Measurements from ENCODE around the gene INPP5D. TPM values are rescaled to one million over a fixed set of nuclear protein-coding genes. Genes with fewer than 3 reads are reported as not detected.

INPP5D gene
- total and polyA plus RNA-seq, 2 of the 13 experiments (the other 11 are each of a cell fraction or from before 2014, with no cell fraction given), result 16.7 to 18.0 TPM

DNA sequence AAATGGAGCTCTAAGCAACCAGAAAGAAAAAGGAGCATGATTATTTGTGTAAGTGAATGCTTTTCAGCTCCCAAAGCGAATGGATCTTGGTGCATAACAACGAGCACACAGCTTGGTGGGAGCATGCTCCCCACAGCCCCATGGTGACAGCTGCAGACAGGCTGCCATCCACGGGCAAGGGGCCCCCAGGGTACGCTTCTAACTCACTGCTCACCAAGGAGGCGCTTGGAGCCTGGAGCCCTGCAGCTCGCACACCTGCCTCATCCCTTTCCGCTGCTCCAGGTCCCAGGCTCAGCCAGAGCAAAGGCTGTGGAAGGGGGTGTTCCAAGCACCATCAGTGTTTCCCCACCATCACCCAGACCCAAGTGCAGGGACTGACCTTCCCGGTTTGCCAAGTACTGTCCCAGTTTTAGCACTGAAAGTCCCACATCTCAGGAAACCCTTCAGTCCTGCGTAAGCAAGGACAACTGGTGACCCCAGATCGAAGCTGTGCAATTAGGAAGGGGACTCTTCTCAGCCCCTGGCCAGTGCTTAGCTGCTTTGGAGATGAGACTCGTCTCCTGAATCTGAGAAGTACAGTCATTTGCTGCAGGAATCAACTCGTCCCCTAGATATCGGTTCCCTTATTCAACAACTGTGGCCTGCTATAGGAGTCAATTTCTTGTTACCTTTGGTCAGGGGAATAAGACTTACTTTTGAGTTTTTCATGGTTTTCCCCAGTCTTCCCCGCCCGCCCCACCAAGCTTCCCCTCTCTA, 141.3 kb downstream of the INPP5D start:
- Histone ChIP-seq H3K79me2 (ENCODE audit: insufficient read depth, low read length) (no peaks in the 10 kb centered on the region), H3K4me1 (ENCODE audit: insufficient read depth, low read length) (no peaks in the 10 kb centered on the region), H3K4me3 (replicated peaks in 1 of 3; ENCODE audit: insufficient read depth in 1 of 3, low read depth in 2 of 3, low read length in 3 of 3) (no peak overlapping the region), H3K4me2 (ENCODE audit: low read depth, low read length) (no peak overlapping the region), H3K27me3 (ENCODE audit: control insufficient read depth in 1 of 2, insufficient read depth in 2 of 2, low read length in 2 of 2) (no peaks in the 10 kb centered on the region), H3K9me3 (ENCODE audit: low read length) (no peaks in the 10 kb centered on the region), H3K27ac (ENCODE audit: extremely low read length, insufficient read depth, low read length) (no peak overlapping the region), H2AFZ (ENCODE audit: low read length) (no peak overlapping the region), H3K9ac (ENCODE audit: insufficient read depth, low read depth, low read length) (no peak overlapping the region), H3K36me3 (replicated peaks in 1 of 2; ENCODE audit: control insufficient read depth in 1 of 2, insufficient read depth in 2 of 2, low read length in 2 of 2) (peaks cover 6 to 32% of the 10 kb centered on the region in 2 experiments), H4K20me1 (ENCODE audit: insufficient read depth, low read length) (no peaks in the 10 kb centered on the region)
- ATAC-seq, result no peak
- ChIA-PET POLR2A (no interaction called here), CTCF (ENCODE audit: low intra/inter-chr PET ratio, low total read pairs) (no interaction called here)
- WGBS (ENCODE audit: low lambda C conversion rate), result 97% methylated on average over 14 of the region's 15 CpGs
- TF ChIP-seq, protein P1, sequence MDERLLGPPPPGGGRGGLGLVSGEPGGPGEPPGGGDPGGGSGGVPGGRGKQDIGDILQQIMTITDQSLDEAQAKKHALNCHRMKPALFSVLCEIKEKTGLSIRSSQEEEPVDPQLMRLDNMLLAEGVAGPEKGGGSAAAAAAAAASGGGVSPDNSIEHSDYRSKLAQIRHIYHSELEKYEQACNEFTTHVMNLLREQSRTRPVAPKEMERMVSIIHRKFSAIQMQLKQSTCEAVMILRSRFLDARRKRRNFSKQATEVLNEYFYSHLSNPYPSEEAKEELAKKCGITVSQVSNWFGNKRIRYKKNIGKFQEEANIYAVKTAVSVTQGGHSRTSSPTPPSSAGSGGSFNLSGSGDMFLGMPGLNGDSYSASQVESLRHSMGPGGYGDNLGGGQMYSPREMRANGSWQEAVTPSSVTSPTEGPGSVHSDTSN (CRISPR knock-in tag; IDR thresholded peaks at IDR 0.05), result no peak
- TF ChIP-seq, protein P2, sequence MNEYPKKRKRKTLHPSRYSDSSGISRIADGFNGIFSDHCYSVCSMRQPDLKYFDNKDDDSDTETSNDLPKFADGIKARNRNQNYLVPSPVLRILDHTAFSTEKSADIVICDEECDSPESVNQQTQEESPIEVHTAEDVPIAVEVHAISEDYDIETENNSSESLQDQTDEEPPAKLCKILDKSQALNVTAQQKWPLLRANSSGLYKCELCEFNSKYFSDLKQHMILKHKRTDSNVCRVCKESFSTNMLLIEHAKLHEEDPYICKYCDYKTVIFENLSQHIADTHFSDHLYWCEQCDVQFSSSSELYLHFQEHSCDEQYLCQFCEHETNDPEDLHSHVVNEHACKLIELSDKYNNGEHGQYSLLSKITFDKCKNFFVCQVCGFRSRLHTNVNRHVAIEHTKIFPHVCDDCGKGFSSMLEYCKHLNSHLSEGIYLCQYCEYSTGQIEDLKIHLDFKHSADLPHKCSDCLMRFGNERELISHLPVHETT (CRISPR knock-in tag; conservative IDR thresholded peaks at IDR 0.05), result no peak
- TF ChIP-seq, protein P3, sequence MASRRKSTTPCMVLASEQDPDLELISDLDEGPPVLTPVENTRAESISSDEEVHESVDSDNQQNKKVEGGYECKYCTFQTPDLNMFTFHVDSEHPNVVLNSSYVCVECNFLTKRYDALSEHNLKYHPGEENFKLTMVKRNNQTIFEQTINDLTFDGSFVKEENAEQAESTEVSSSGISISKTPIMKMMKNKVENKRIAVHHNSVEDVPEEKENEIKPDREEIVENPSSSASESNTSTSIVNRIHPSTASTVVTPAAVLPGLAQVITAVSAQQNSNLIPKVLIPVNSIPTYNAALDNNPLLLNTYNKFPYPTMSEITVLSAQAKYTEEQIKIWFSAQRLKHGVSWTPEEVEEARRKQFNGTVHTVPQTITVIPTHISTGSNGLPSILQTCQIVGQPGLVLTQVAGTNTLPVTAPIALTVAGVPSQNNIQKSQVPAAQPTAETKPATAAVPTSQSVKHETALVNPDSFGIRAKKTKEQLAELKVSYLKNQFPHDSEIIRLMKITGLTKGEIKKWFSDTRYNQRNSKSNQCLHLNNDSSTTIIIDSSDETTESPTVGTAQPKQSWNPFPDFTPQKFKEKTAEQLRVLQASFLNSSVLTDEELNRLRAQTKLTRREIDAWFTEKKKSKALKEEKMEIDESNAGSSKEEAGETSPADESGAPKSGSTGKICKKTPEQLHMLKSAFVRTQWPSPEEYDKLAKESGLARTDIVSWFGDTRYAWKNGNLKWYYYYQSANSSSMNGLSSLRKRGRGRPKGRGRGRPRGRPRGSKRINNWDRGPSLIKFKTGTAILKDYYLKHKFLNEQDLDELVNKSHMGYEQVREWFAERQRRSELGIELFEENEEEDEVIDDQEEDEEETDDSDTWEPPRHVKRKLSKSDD (CRISPR knock-in tag; IDR thresholded peaks at IDR 0.05; ENCODE audit: low read depth), result no peak
- no peak for TF ChIP-seq ZNF468 (CRISPR knock-in tag; IDR thresholded peaks at IDR 0.05)
- TF ChIP-seq NONO (IDR thresholded peaks at IDR 0.05), result no peak
- TF ChIP-seq NONO (CRISPR knock-in tag; conservative IDR thresholded peaks at IDR 0.05), result no peak
- TF ChIP-seq HCFC1 (IDR thresholded peaks at IDR 0.05; ENCODE audit: low read depth, low read length), result no peak
- TF ChIP-seq HNRNPLL (IDR thresholded peaks at IDR 0.05; ENCODE audit: low read depth, low read length, poor library complexity, severe bottlenecking), result no peak
- TF ChIP-seq, protein P4, sequence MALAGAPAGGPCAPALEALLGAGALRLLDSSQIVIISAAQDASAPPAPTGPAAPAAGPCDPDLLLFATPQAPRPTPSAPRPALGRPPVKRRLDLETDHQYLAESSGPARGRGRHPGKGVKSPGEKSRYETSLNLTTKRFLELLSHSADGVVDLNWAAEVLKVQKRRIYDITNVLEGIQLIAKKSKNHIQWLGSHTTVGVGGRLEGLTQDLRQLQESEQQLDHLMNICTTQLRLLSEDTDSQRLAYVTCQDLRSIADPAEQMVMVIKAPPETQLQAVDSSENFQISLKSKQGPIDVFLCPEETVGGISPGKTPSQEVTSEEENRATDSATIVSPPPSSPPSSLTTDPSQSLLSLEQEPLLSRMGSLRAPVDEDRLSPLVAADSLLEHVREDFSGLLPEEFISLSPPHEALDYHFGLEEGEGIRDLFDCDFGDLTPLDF (CRISPR knock-in tag; IDR thresholded peaks at IDR 0.05), result no peak
- TF ChIP-seq, protein P5, sequence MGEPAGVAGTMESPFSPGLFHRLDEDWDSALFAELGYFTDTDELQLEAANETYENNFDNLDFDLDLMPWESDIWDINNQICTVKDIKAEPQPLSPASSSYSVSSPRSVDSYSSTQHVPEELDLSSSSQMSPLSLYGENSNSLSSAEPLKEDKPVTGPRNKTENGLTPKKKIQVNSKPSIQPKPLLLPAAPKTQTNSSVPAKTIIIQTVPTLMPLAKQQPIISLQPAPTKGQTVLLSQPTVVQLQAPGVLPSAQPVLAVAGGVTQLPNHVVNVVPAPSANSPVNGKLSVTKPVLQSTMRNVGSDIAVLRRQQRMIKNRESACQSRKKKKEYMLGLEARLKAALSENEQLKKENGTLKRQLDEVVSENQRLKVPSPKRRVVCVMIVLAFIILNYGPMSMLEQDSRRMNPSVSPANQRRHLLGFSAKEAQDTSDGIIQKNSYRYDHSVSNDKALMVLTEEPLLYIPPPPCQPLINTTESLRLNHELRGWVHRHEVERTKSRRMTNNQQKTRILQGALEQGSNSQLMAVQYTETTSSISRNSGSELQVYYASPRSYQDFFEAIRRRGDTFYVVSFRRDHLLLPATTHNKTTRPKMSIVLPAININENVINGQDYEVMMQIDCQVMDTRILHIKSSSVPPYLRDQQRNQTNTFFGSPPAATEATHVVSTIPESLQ (CRISPR knock-in tag; conservative IDR thresholded peaks at IDR 0.05), result no peak
- intact Hi-C loops (cut with micrococcal nuclease; ENCODE audit: unreplicated experiment) (no loop called here), in situ Hi-C loops (cut with HindIII; ENCODE audit: extremely low pct_ligation_motif_present, low pct_unique_long_range_greater_than_20kb) (no loop called here)
- no peak for FAIRE-seq
- no peak for DNase-seq (ENCODE audit: low spot score)
- BruUV-seq (replicated peaks), result no TSS peak
